AG08395 (cell line): ENCODE measurements around the gene MEIKIN.

Source experiments
- DNase-seq: peaks from one replicate; pipeline ENCODE4 v3.0.0; 2012; ENCODE audit warnings: mixed read lengths, low spot score

The MEIKIN gene

DNA sequence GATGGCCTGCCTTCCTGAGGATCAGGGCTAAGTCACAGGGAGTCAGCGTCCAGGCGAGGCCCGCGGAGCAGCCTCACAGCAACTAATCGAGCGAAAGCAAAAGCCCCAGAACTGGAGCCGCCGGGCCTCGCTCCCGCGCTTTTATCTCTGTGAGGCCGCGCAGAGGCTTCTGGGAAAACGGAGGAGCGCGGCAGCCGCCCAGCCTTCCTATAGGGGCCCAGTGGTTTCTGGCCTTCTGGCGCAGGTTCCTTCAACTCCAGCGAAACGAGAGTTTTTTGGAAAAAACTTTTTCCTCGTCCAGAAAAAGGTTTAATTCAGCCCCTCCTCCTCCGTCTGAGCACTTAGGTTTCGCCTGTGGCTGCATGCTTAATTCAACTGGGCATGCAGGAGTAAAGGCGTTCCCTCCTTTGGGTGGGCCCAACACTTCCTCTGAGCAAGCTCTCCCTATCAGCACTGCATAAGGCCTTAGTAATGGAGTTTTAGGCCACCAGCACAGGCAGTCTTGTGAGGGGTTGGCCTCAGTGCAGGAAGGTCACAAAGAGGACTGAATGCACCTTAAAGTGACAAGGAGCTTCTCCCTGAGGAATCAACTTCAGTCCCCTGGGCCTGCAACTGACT lies at the start of gene MEIKIN:
Gene MEIKIN (minus strand): TSS at position 113 of the 618 bp plus-strand sequence. CDS start 158 bp downstream, outside the sequence.
- no peak for DNase-seq

DNA sequence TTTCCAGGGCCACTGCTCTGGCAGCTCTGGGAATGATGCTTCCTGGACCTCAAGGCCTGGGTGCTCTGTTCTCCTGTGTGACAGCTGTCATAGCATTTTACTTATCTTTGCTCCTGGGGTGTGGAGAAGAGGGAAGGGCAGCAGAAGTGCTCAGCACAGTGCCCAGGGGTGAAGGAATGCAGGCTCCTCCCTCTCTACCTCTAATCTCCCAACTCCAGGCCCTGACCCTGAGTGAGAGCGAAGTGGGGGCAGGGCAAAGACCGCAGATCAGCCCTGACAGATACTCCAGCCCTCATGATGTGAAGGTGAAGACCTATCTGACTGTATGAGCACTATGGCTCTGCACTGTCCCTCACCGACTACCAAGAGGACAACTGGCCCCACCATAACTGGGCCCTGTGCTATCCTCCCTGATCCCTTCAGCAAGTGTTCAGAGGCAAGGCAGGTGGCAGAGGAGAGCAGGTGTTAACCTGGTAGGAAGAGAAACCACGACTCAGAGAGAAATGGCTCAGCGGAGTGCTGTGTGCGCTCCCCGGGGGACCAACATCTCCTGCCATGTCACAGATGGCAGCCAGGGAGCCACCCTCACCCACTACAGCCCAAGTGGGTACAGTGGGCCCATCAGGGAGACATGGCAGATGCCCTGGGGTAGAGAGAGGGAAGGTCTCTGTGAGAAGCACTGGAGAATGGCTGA lies 49.2 kb upstream of the MEIKIN start:
- DNase-seq, result no peak

- DNase-seq, result no peak
Measured at GRCh38 chr5:131994090-131994489, 48.6 kb upstream of the MEIKIN start.

- no peak for DNase-seq
Measured at GRCh38 chr5:131993676-131994075, 48.2 kb upstream of the MEIKIN start.

DNA sequence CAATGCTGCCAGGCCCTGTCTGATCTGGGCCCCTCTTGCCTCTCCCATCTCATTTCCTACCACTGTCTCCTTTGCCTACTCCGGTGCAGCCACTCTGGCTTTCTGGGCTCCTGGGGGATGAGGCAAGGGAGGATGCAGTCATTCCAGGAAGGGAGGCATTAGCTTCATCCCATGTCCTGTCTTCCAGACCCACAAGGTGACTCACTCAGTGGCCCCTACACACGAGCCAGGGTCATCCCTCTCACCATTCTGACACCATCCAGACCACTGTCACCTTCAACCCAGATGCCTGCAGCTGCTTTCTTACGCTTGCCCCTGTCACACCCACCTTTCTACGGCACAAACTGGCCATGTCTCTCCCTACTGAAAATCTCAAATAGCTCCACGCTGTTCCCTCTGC lies 46.9 kb upstream of the MEIKIN start:
- DNase-seq, result no peak

GRCh38 chr5:131991593-131992324 lies 46.3 kb upstream of the MEIKIN start:
- DNase-seq, result no peak

- DNase-seq, result no peak
Measured at GRCh38 chr5:131990716-131991115, 45.3 kb upstream of the MEIKIN start.

GRCh38 chr5:131988601-131989000 lies 43.1 kb upstream of the MEIKIN start:
- DNase-seq, result no peak

DNA sequence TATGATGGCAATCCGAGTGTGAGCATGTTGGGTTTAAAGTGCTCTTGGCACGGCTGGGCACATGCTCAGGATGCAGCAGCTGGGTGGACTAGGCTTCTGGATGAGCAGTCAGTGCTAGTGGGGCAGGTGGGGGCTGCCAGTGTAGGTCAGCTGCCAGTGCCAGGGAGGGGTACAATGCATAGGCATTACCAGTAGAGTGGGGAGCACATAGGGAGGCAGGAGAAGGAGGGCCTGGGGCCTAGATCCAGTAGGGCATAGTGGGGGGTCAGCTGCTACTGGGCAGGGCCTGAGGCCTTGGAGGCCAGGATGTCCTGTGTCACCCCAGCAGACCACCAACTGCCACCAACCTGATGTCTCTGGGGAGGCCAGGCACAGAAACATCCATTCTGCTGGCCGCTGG lies 41.8 kb upstream of the MEIKIN start:
- no peak for DNase-seq

DNA sequence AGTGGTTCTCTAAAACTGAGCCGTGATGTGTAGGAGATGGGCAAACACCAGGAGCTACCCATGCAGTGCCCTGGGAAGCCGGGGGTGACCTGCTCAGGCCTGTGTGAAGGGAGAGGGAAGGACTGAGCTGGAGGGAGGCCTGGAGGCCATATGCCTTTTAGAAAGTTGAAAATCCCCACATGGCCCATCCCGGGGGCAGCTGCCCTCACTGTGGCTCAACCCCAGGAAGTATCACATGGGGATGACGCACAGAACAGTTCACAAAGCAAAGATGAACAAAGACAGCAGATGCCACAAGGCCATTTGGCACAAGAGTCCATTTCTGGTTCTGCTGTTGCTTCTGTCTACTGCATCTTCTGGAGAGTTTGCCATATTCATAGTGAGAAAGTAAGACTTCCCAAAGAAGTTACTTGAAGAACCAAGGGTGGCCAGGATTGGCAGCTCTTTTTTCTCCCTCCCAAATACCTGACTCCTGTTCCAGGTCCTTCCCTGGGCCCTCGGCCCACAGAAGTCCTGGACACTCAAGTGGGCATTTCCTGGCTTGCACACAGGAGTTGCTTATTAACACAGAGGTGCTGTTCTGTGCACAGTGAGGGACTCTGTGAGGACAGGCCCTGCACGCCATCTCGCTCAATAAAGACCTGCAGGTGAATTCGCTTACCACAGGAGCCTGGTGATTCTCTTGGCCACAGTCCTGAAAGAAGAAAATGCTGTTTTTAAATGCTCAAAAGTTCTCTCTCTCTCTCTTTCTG lies 40.9 kb upstream of the MEIKIN start:
- peak; percentile 21 for DNase-seq

GRCh38 chr5:131984956-131985665 lies 39.6 kb upstream of the MEIKIN start:
- no peak for DNase-seq

DNA sequence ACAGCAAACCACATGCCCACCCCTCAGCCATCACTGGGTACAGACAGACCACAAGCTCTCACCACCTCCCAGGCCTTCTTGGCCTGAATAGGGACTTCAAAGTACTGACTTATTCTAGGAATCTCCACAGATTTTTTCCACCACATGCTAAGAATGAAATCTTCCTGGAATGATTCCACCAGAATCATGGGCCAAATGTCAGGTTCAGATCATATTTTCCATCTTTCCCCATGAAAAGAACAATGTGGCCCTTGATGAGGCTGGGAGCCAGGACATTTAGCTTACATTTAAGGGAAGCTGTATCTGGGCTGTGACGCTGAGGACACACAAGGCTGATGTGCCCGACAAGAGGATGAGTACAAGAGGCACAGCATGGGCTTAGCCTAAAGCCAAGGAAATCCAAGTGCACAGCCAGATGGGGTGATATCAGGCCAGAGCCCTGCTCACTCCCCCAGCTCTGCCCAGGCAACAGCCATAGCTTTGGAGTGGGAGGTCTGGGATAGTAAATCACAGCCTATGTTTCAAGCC lies 37.8 kb upstream of the MEIKIN start:
- DNase-seq, result no peak

- no peak for DNase-seq
Measured at GRCh38 chr5:131981516-131981915, 36.1 kb upstream of the MEIKIN start.

- DNase-seq, result no peak
Measured at GRCh38 chr5:131980696-131981095, 35.2 kb upstream of the MEIKIN start.

DNA sequence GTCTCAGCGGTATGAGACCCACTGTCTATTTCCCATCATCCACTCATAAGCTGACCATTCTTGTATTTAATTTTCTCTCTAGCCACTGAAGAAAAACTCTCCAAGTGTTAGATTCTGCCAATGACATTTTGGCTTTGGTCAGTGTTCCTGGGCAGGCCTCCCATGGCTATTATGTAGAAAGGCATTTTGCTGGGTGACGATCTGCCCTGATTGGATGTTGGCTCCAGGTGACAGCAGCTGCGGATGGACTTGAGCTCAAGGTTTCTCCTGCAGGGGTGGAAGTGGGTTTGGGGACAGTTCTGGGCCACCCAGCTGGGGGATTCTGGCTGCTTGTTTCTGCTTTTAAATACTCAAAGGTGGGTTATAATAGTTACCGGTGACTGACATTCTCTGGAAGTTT lies 34.4 kb upstream of the MEIKIN start:
- DNase-seq, result no peak

DNA sequence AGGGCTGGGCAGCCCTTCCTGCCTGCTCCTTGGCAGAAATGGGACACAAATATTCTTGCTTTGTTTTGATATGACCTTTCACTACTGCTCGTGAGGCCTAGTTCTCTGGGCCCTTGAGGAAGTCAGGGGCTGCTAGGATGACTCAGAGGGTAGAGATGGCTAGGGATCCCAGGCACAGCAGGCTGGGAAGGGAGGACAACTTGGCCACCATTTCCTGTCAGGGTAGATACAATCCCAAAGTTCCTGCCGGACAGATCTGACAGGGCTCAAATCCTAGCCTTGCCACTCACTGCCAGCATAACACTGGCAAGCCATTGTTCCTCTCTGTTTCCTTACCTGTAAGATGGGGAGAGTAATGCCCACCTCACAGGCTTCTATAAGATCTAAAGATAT lies 31.7 kb upstream of the MEIKIN start:
- no peak for DNase-seq

DNA sequence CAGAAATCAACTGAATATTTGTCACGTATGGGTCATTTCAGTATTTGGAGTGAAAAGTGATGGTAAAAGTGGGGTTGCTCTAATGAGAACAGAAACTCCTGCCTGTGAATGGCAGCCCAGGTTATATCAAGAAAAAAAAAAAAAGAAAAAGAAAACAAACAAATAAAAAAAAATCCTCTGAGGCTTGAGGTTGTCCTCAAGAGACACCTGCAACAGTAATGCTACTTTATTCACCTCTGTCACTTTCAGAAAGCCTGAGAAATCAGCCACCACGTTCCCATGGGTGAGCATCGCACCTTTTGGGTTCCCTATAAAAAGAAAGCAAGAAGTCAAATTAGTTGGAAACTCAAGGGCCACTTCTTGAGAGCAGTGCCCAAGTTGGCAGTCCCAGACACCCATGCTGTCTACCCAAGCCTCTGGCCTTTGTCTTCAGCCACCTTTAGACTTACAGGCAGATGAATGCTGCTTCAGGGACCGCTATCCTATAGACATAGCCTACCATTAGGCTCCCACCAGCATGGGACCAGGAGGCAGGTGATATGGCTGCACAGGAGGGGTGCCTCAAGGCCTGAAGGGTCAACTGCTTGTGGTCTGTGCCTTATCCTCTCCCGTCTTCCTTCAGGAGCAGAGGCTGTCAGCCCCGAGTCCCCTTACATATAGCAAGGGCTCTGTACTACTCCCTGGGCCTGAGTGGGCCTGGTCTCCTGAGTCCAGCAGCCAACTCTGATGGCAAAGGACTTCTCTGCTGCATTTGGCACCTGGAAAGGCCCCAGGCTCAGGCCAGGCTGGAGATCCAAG lies 31.1 kb upstream of the MEIKIN start:
- no peak for DNase-seq

- no peak for DNase-seq
Measured at GRCh38 chr5:131974956-131975726, 29.7 kb upstream of the MEIKIN start.

DNA sequence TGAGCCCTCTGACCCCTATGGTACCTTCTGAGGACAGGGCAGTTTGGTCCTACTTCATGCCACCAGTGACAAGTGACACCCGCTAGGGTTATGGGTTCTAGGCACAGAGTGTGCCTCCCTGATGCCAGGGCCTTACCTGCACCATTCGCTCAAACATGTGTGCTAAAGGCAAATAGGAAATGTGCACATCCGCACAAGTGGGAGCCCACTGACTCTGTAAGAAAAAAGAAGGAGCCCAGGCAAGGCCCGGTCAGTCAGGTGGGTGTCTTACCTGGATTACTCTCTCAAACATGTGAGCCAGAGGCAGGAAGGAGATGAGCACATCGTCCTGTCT lies 29.1 kb upstream of the MEIKIN start:
- no peak for DNase-seq

DNA sequence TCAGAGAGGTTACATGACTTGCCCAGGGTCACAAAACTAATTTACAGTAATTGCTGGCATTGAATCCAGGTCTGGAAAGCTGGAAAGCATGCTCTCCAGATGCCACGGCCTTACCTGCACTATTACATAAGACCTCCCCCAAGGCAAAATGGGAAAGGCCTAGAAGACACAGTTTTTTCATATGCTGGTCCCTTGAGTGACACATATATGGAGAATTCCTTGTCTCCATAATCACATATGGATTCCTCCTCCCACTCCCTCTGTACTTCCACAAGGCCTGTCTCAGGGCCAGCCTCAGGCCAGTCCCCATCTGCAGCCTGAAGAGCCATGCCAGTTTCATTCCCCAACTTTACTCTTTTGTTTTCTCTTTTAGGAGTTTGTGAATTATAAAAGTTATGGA lies 28.6 kb upstream of the MEIKIN start:
- no peak for DNase-seq
